ENCODE results near the gene MYO5A. TPM values are rescaled to one million over a fixed set of nuclear protein-coding genes. Genes with fewer than 3 reads are reported as not detected.

MYO5A gene
- total and polyA plus RNA-seq, 2 donors (not counting 1 experiment from before 2014, with no cell fraction given): 12.2 to 44.4 TPM

DNA sequence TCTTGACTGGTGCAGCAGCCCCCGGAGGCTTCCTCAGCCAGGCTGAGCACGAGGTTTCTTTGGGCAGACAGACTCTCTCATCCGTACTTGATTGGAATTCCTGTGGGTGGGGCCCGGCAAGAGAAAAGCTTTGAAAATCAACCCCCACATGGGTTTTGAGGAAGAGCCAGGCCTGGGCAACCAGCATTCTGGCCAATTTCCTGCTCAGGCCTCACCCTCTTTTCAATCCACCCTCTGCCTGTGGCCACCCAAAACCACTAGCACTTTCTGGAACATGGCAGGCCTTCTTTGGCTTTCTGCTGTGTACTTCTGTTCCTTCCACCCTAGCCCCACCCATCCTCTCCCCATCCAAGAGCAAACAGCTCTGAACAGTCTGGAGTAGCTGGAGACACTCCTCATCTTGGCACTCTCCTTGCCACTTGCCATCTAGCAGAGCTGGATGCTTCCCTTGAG, 239.0 kb downstream of the MYO5A start:
- H3K27ac ChIP-seq (ENCODE audit: low read length in 2 of 2): no peak overlapping the region
- peaks cover under 1 to 29% of the 10 kb centered on the region in 2 donors for H3K4me1 ChIP-seq (ENCODE audit: control insufficient read depth in 2 of 2, insufficient read depth in 2 of 2, low read length in 2 of 2)
- ChIA-PET CTCF (interaction anchor here (0.5 to 1.0 kb wide), 2 partner anchors 10 to 35 kb away, joined by 3 read pairs; no protein-coding TSS in a partner anchor), POLR2A (no interaction called here)
- Mint-ChIP-seq H3K4me1 (peaks cover 32% of the 10 kb centered on the region), H3K27ac (no peak overlapping the region), H3K27me3 (peaks cover 7% of the 10 kb centered on the region), H3K4me3 (no peak overlapping the region), H3K9me3 (ENCODE audit: insufficient read depth) (no peaks in the 10 kb centered on the region)
- no peaks in the 10 kb centered on the region for H4K20me1 ChIP-seq (ENCODE audit: control insufficient read depth, insufficient read depth, low read length, poor library complexity, severe bottlenecking)
- DNase-seq: no peak
- H3K4me3 ChIP-seq (ENCODE audit: control extremely low read depth in 1 of 5, extremely low read depth in 1 of 5, insufficient read depth in 1 of 5, low read depth in 2 of 5, low read length in 4 of 5): no peak overlapping the region
- intact Hi-C loops (cut with micrococcal nuclease): no loop called here
- H3K4me2 ChIP-seq (replicated peaks; ENCODE audit: low read depth, low read length, poor library complexity, severe bottlenecking): no peak overlapping the region
- ATAC-seq (ENCODE audit: low read depth): no peak
- H3K79me2 ChIP-seq (ENCODE audit: control insufficient read depth, insufficient read depth, low read length): no peaks in the 10 kb centered on the region
- H3K27me3 ChIP-seq (replicated peaks in 1 of 4; ENCODE audit: control extremely low read depth in 1 of 4, control insufficient read depth in 3 of 4, insufficient read depth in 4 of 4, low read length in 3 of 4): peaks cover 0 to 7% (median 3%) of the 10 kb centered on the region in 4 experiments
- H3K36me3 ChIP-seq (replicated peaks in 1 of 2; ENCODE audit: control extremely low read depth in 1 of 2, control insufficient read depth in 1 of 2, extremely low read depth in 1 of 2, insufficient read depth in 2 of 2, low read length in 1 of 2): no peaks in the 10 kb centered on the region
- peaks cover 0 to under 1% (median 0%) of the 10 kb centered on the region in 3 donors for H3K9me3 ChIP-seq (ENCODE audit: control extremely low read depth in 1 of 3, control insufficient read depth in 2 of 3, insufficient read depth in 1 of 3, low read length in 2 of 3)
- TF ChIP-seq, protein P1, sequence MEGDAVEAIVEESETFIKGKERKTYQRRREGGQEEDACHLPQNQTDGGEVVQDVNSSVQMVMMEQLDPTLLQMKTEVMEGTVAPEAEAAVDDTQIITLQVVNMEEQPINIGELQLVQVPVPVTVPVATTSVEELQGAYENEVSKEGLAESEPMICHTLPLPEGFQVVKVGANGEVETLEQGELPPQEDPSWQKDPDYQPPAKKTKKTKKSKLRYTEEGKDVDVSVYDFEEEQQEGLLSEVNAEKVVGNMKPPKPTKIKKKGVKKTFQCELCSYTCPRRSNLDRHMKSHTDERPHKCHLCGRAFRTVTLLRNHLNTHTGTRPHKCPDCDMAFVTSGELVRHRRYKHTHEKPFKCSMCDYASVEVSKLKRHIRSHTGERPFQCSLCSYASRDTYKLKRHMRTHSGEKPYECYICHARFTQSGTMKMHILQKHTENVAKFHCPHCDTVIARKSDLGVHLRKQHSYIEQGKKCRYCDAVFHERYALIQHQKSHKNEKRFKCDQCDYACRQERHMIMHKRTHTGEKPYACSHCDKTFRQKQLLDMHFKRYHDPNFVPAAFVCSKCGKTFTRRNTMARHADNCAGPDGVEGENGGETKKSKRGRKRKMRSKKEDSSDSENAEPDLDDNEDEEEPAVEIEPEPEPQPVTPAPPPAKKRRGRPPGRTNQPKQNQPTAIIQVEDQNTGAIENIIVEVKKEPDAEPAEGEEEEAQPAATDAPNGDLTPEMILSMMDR (IDR thresholded peaks at IDR 0.05): no peak
- TF ChIP-seq EZH2 (IDR thresholded peaks at IDR 0.05; ENCODE audit: borderline replicate concordance, insufficient read depth, low read depth, low read length, poor library complexity, severe bottlenecking): no peak
- 92% methylated on average over 3 of the region's 4 CpGs for WGBS (ENCODE audit: insufficient coverage)
- H3K9ac ChIP-seq (ENCODE audit: low read length): no peak overlapping the region
- H2AFZ ChIP-seq (ENCODE audit: insufficient read depth, low read depth, low read length, poor library complexity, severe bottlenecking): no peak overlapping the region

DNA sequence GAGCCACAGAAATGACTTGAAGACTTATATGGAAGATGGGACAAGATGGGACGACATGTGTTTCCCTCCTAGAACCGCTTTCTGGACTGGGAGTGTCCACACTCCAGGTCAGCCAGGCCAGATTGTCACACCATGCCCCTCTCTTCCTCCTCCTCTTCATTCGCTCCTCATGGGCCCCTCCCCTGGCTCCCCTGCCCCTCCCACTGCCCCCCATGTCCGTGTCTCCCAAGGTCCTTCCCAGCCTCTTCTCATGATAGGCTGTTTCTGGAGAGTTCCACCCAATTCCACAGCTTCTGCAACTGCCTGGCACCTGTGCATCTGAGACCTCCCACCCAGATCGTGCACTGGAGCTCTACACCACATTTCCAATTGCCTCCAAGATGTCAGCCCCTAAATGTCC, 239.7 kb downstream of the MYO5A start:
- DNase-seq: no peak
- Mint-ChIP-seq H3K9me3 (ENCODE audit: insufficient read depth) (no peaks in the 10 kb centered on the region), H3K4me3 (no peak overlapping the region), H3K4me1 (peaks cover 26% of the 10 kb centered on the region), H3K27me3 (peaks cover 4% of the 10 kb centered on the region), H3K27ac (no peak overlapping the region)
- H3K79me2 ChIP-seq (ENCODE audit: control insufficient read depth, insufficient read depth, low read length): no peaks in the 10 kb centered on the region
- CTCF ChIA-PET: interaction anchor here (0.5 to 1.0 kb wide), 2 partner anchors 9 to 198 kb away, joined by 3 read pairs; no protein-coding TSS in a partner anchor
- no peaks in the 10 kb centered on the region for H3K9me3 ChIP-seq (ENCODE audit: control extremely low read depth in 1 of 3, control insufficient read depth in 2 of 3, insufficient read depth in 1 of 3, low read length in 2 of 3)
- H2AFZ ChIP-seq (ENCODE audit: insufficient read depth, low read depth, low read length, poor library complexity, severe bottlenecking): no peak overlapping the region
- POLR2A ChIA-PET: no interaction called here
- WGBS (ENCODE audit: insufficient coverage): 100% methylated on average over 5 of the region's 5 CpGs
- H3K9ac ChIP-seq (ENCODE audit: low read length): no peak overlapping the region
- TF ChIP-seq, protein P1 (IDR thresholded peaks at IDR 0.05): no peak
- TF ChIP-seq EZH2 (IDR thresholded peaks at IDR 0.05; ENCODE audit: borderline replicate concordance, insufficient read depth, low read depth, low read length, poor library complexity, severe bottlenecking): no peak
- intact Hi-C loops (cut with micrococcal nuclease): no loop called here
- peaks cover 0 to 22% of the 10 kb centered on the region in 2 donors for H3K4me1 ChIP-seq (ENCODE audit: control insufficient read depth in 2 of 2, insufficient read depth in 2 of 2, low read length in 2 of 2)
- H3K27me3 ChIP-seq (replicated peaks in 1 of 4; ENCODE audit: control extremely low read depth in 1 of 4, control insufficient read depth in 3 of 4, insufficient read depth in 4 of 4, low read length in 3 of 4): peaks cover 0 to 7% (median 0%) of the 10 kb centered on the region in 4 experiments
- no peak overlapping the region for H3K27ac ChIP-seq (ENCODE audit: low read length in 2 of 2)
- H4K20me1 ChIP-seq (ENCODE audit: control insufficient read depth, insufficient read depth, low read length, poor library complexity, severe bottlenecking): no peaks in the 10 kb centered on the region
- H3K4me3 ChIP-seq (ENCODE audit: control extremely low read depth in 1 of 5, extremely low read depth in 1 of 5, insufficient read depth in 1 of 5, low read depth in 2 of 5, low read length in 4 of 5): no peak overlapping the region
- no peaks in the 10 kb centered on the region for H3K36me3 ChIP-seq (replicated peaks in 1 of 2; ENCODE audit: control extremely low read depth in 1 of 2, control insufficient read depth in 1 of 2, extremely low read depth in 1 of 2, insufficient read depth in 2 of 2, low read length in 1 of 2)
- H3K4me2 ChIP-seq (replicated peaks; ENCODE audit: low read depth, low read length, poor library complexity, severe bottlenecking): no peak overlapping the region
- no peak for ATAC-seq (ENCODE audit: low read depth)

All from B cell (primary cell).